Stimulated activated CD8-positive, alpha-beta memory T cell treated with anti-CD3 and anti-CD28 coated beads, Interleukin-15, amount 100 ng/mL, for 1 hour (primary cell): ENCODE results near the gene ENC1.

Source experiments
- DNase-seq: peaks from one replicate; pipeline ENCODE4 v3.0.0-alpha.2; 2020; ENCODE audit warnings: low read depth

The ENC1 gene

GRCh38 chr5:74655716-74656115 is 15.2 kb upstream of the ENC1 start:
- DNase-seq, result no peak

- DNase-seq, result no peak
Observed at GRCh38 chr5:74655206-74655605, 14.7 kb upstream of the ENC1 start.

GRCh38 chr5:74653991-74654390 is 13.5 kb upstream of the ENC1 start:
- no peak for DNase-seq

GRCh38 chr5:74652576-74652975 is 12.0 kb upstream of the ENC1 start:
- DNase-seq, result no peak

GRCh38 chr5:74651710-74652109 is 11.2 kb upstream of the ENC1 start:
- DNase-seq, result no peak

- DNase-seq, result no peak
Observed at GRCh38 chr5:74649421-74649973, 9.0 kb upstream of the ENC1 start.

- no peak for DNase-seq
Observed at GRCh38 chr5:74648835-74649293, 8.3 kb upstream of the ENC1 start.

- DNase-seq, result no peak
Observed at GRCh38 chr5:74647096-74647495, 6.6 kb upstream of the ENC1 start.

- DNase-seq, result no peak
Observed at GRCh38 chr5:74643111-74643562, 2.6 kb upstream of the ENC1 start.

- no peak for DNase-seq
Observed at GRCh38 chr5:74642543-74642863, 2.0 kb upstream of the ENC1 start.

GRCh38 chr5:74641735-74642542 is 1.4 kb upstream of the ENC1 start:
- DNase-seq, result no peak

GRCh38 chr5:74640954-74641734 is 616 bp upstream of the ENC1 start:
- no peak for DNase-seq

GRCh38 chr5:74639807-74640449 is 600 bp downstream of the ENC1 start:
- DNase-seq, result no peak

- no peak for DNase-seq
Observed at GRCh38 chr5:74638970-74639806, 1.3 kb downstream of the ENC1 start.

- DNase-seq, result no peak
Observed at GRCh38 chr5:74638544-74638969, 2.0 kb downstream of the ENC1 start.

- no peak for DNase-seq
Observed at GRCh38 chr5:74636552-74636951, 4.0 kb downstream of the ENC1 start.

GRCh38 chr5:74636149-74636548 is 4.4 kb downstream of the ENC1 start:
- DNase-seq, result no peak

GRCh38 chr5:74634611-74635286 is 5.8 kb downstream of the ENC1 start:
- DNase-seq, result no peak

GRCh38 chr5:74633695-74634094 is 6.8 kb downstream of the ENC1 start:
- no peak for DNase-seq

GRCh38 chr5:74632947-74633356 is 7.6 kb downstream of the ENC1 start:
- DNase-seq, result no peak
